B cell (primary cell): ENCODE measurements around the gene STOX1. TPM values are rescaled to one million over a fixed set of nuclear protein-coding genes. Genes with fewer than 3 reads are reported as not detected.

Experiments used
- ATAC-seq: fragments of 200-7000 bp; cut with Tn5 transposase; one replicate; pipeline ENCODE4 v1.10.0; 2021; ENCODE audit warnings: low read depth, mild to moderate bottlenecking, moderate number of reproducible peaks, moderate library complexity
- CTCF ChIA-PET: fragments of 350-600 bp; sonication (Branson Sonifier 250); formaldehyde crosslinking; loops from one replicate; lab custom pipeline; 2021; ENCODE audit warnings: antibody characterized with exemption, inconsistent platforms; lab: Charles Lee
- POLR2A ChIA-PET: fragments of 350-600 bp; sonication (Branson Sonifier 250); formaldehyde crosslinking; loops from one replicate; lab custom pipeline; 2021; ENCODE audit warnings: antibody characterized with exemption; lab: Charles Lee
- DNase-seq: peaks from one replicate; pipeline ENCODE4 v3.0.0; 2013
- H2AFZ ChIP-seq: 2 replicates; pipeline ENCODE4 v1.6.1; 2012; ENCODE audit warnings: mild to moderate bottlenecking, low read depth, low read length; ENCODE audit not compliant: insufficient read depth, poor library complexity, severe bottlenecking
- H3K27ac ChIP-seq, 2 donors: 1 replicate in 1 of 2; 2 replicates in 1 of 2; pipeline ENCODE4 v1.5.1; 2012 to 2013; ENCODE audit warnings: low read length in 2 of 2, mild to moderate bottlenecking in 2 of 2, moderate library complexity in 1 of 2
- H3K27me3 ChIP-seq, 4 experiments: fragments of 200-600 bp in 1 of 4; sonication (generic) in 1 of 4; replicated peaks in 1 of 4; 1 replicate in 2 of 4; 2 replicates in 2 of 4; pipeline versions ENCODE4 v1.6.1 to v1.7.0; 2013 to 2016; ENCODE audit warnings: low read length in 3 of 4, mild to moderate bottlenecking in 2 of 4, mixed read lengths in 1 of 4, moderate library complexity in 1 of 4; ENCODE audit not compliant: insufficient read depth in 4 of 4, control insufficient read depth in 3 of 4; ENCODE audit errors: control extremely low read depth in 1 of 4
- H3K36me3 ChIP-seq, 2 experiments: replicated peaks in 1 of 2; 1 replicate in 1 of 2; 2 replicates in 1 of 2; pipeline versions ENCODE4 v1.6.1 to v1.7.1; 2013; ENCODE audit warnings: low read length in 1 of 2; ENCODE audit not compliant: insufficient read depth in 2 of 2, control insufficient read depth in 1 of 2; ENCODE audit errors: control extremely low read depth in 1 of 2, extremely low read depth in 1 of 2
- H3K4me1 ChIP-seq, 2 donors: fragments of 200-600 bp in 1 of 2; sonication (generic) in 1 of 2; 1 replicate in 1 of 2; 2 replicates in 1 of 2; pipeline versions ENCODE4 v1.5.1 to v1.6.1; 2013 to 2017; ENCODE audit warnings: low read length in 2 of 2; ENCODE audit not compliant: control insufficient read depth in 2 of 2, insufficient read depth in 2 of 2
- H3K4me2 ChIP-seq: replicated peaks from 2 replicates; pipeline ENCODE3; 2012; ENCODE audit warnings: mild to moderate bottlenecking, low read depth, low read length; ENCODE audit not compliant: poor library complexity, severe bottlenecking
- H3K4me3 ChIP-seq, 5 experiments: fragments of 200-600 bp in 1 of 5; sonication (generic) in 1 of 5; 1 replicate in 3 of 5; 2 replicates in 2 of 5; pipeline versions ENCODE4 v1.5.1 to v1.7.0; 2011 to 2016; ENCODE audit warnings: low read length in 4 of 5, mild to moderate bottlenecking in 4 of 5, low read depth in 2 of 5, control low read depth in 1 of 5, moderate library complexity in 1 of 5; ENCODE audit not compliant: insufficient read depth in 1 of 5; ENCODE audit errors: control extremely low read depth in 1 of 5, extremely low read depth in 1 of 5
- H3K79me2 ChIP-seq: fragments of 200-600 bp; sonication (generic); one replicate; pipeline ENCODE4 v1.6.0; 2016; ENCODE audit warnings: low read length; ENCODE audit not compliant: control insufficient read depth, insufficient read depth
- H3K9ac ChIP-seq: fragments of 200-600 bp; sonication (generic); 2 replicates; pipeline ENCODE4 v1.6.1; 2017; ENCODE audit warnings: mild to moderate bottlenecking, low read length, moderate library complexity
- H3K9me3 ChIP-seq, 3 donors: one replicate each; pipeline versions ENCODE4 v1.6.1 to v1.7.1; 2013; ENCODE audit warnings: low read length in 2 of 3; ENCODE audit not compliant: control insufficient read depth in 2 of 3, insufficient read depth in 1 of 3; ENCODE audit errors: control extremely low read depth in 1 of 3
- H4K20me1 ChIP-seq: 2 replicates; pipeline ENCODE4 v1.6.0; 2012; ENCODE audit warnings: mild to moderate bottlenecking, low read length; ENCODE audit not compliant: insufficient read depth, control insufficient read depth, poor library complexity, severe bottlenecking
- H3K27ac Mint-ChIP-seq: one replicate; pipeline ENCODE4 v1.8.0; 2021; ENCODE audit warnings: mixed read lengths
- H3K27me3 Mint-ChIP-seq: one replicate; pipeline ENCODE4 v1.8.0; 2021; ENCODE audit warnings: mixed read lengths
- H3K4me1 Mint-ChIP-seq: one replicate; pipeline ENCODE4 v1.8.0; 2021; ENCODE audit warnings: mixed read lengths
- H3K4me3 Mint-ChIP-seq: one replicate; pipeline ENCODE4 v1.8.0; 2021; ENCODE audit warnings: mixed read lengths
- H3K9me3 Mint-ChIP-seq: one replicate; pipeline ENCODE4 v1.8.0; 2022; ENCODE audit warnings: mixed read lengths; ENCODE audit not compliant: insufficient read depth
- CTCF ChIP-seq: fragments of 200-600 bp; IDR thresholded peaks from one replicate; pipeline ENCODE4 v1.8.0; 2022; ENCODE audit warnings: antibody characterized with exemption, mild to moderate bottlenecking
- EZH2 ChIP-seq: IDR thresholded peaks from 2 replicates; pipeline ENCODE4 v1.6.1; 2012; ENCODE audit warnings: borderline replicate concordance, low read depth, mild to moderate bottlenecking, moderate library complexity, low read length; ENCODE audit not compliant: insufficient read depth, poor library complexity, severe bottlenecking
- WGBS: methylation state at CpG from one replicate; pipeline ENCODE4 v1.1.5; 2013; ENCODE audit warnings: missing lambda C conversion rate; ENCODE audit not compliant: insufficient coverage; 5-methylcytosine and 5-hydroxymethylcytosine counted together
- intact Hi-C: fragments of 100-400 bp; cut with micrococcal nuclease; formaldehyde crosslinking; loops from one replicate; pipeline ENCODE4 v1.10.0; 2022
- polyA plus RNA-seq: library from polyadenylated mRNA; depleted of rRNA; stranded (reverse); fragments of >200 nt; gene quantifications from 2 replicates; pipeline ENCODE4 v1.2.3, GENCODE V29; 2012
- total RNA-seq, 2 donors: library from RNA; stranded (reverse); fragments of 120-200 nt in 1 of 2; gene quantifications; 1 replicate in 1 of 2; 2 replicates in 1 of 2; pipeline versions ENCODE4 v1.2.3 to v1.2.4, GENCODE V29; 2013 to 2022

The STOX1 gene
- total and polyA plus RNA-seq, 2 donors (not counting 1 experiment from before 2014, with no cell fraction given), result 0.07 to 0.57 TPM

GRCh38 chr10:68871731-68872342 is 44.5 kb downstream of the STOX1 start:
- no CpG with 5 or more reads among the region's 5 CpGs for WGBS
- Histone ChIP-seq H3K9ac (no peak overlapping the region), H3K36me3 (no peaks in the 10 kb centered on the region), H3K4me3 (no peak overlapping the region), H3K4me1 (no peaks in the 10 kb centered on the region), H3K9me3 (no peaks in the 10 kb centered on the region), H3K4me2 (no peak overlapping the region), H3K27ac (no peak overlapping the region), H3K79me2 (no peaks in the 10 kb centered on the region), H3K27me3 (no peaks in the 10 kb centered on the region), H2AFZ (no peak overlapping the region), H4K20me1 (no peaks in the 10 kb centered on the region)
- CTCF ChIA-PET, result no interaction called here
- H3K27ac Mint-ChIP-seq, result no peak overlapping the region
- no peak overlapping the region for H3K4me3 Mint-ChIP-seq
- H3K27me3 Mint-ChIP-seq, result no peaks in the 10 kb centered on the region
- POLR2A ChIA-PET, result no interaction called here
- TF ChIP-seq CTCF (no peak), EZH2 (no peak)
- H3K9me3 Mint-ChIP-seq, result no peaks in the 10 kb centered on the region
- ATAC-seq (no peak), DNase-seq (no peak)
- intact Hi-C loops, result no loop called here
- no peaks in the 10 kb centered on the region for H3K4me1 Mint-ChIP-seq

GRCh38 chr10:68876246-68877138 is 49.2 kb downstream of the STOX1 start:
- H3K4me1 ChIP-seq, result no peaks in the 10 kb centered on the region
- H4K20me1 ChIP-seq, result no peaks in the 10 kb centered on the region
- H3K27me3 ChIP-seq, result no peaks in the 10 kb centered on the region
- Mint-ChIP-seq H3K4me3 (no peak overlapping the region), H3K9me3 (no peaks in the 10 kb centered on the region), H3K27me3 (no peaks in the 10 kb centered on the region), H3K4me1 (no peaks in the 10 kb centered on the region), H3K27ac (no peak overlapping the region)
- no peak overlapping the region for H2AFZ ChIP-seq
- no peak overlapping the region for H3K4me3 ChIP-seq
- ATAC-seq (no peak), DNase-seq (no peak)
- TF ChIP-seq EZH2 (no peak), CTCF (no peak)
- POLR2A ChIA-PET, result no interaction called here
- no peaks in the 10 kb centered on the region for H3K79me2 ChIP-seq
- H3K4me2 ChIP-seq, result no peak overlapping the region
- intact Hi-C loops, result no loop called here
- 92% methylated on average over 12 of the region's 15 CpGs for WGBS
- H3K27ac ChIP-seq, result no peak overlapping the region
- CTCF ChIA-PET, result no interaction called here
- no peak overlapping the region for H3K9ac ChIP-seq
- H3K36me3 ChIP-seq, result no peaks in the 10 kb centered on the region
- H3K9me3 ChIP-seq, result no peaks in the 10 kb centered on the region
